ENCODE measurements around the gene VAMP5.

The VAMP5 gene

GRCh38 chr2:85551698-85552678 is 32.2 kb upstream of the VAMP5 start:
- Histone ChIP-seq H3K4me2 (ENCODE audit: low read depth, low read length, poor library complexity, severe bottlenecking) (no peak overlapping the region), H3K9me2 (replicated peaks; ENCODE audit: low read depth, low read length) (no peaks in the 10 kb centered on the region), H3K36me3 (ENCODE audit: insufficient read depth, low read length) (peaks cover 55% of the 10 kb centered on the region; the same call in 1 of the 2 replicates), H3K4me1 (ENCODE audit: insufficient read depth, low read length, poor library complexity, severe bottlenecking) (no peaks in the 10 kb centered on the region), H3F3A (ENCODE audit: low read depth) (peaks cover 19% of the 10 kb centered on the region), H3K9me3 (ENCODE audit: insufficient read depth, low read depth, low read length) (no peaks in the 10 kb centered on the region), H4K20me1 (ENCODE audit: insufficient read depth, low read length, poor library complexity, severe bottlenecking) (no peaks in the 10 kb centered on the region), H3K4me3 (ENCODE audit: low read length, poor library complexity, severe bottlenecking) (no peak overlapping the region), H3K27me3 (ENCODE audit: insufficient read depth, low read length, poor library complexity, severe bottlenecking) (no peaks in the 10 kb centered on the region), H3K9ac (ENCODE audit: low read depth, low read length, poor library complexity, severe bottlenecking) (no peak overlapping the region), H2AFZ (ENCODE audit: low read length) (no peak overlapping the region), H3K79me2 (ENCODE audit: insufficient read depth, low read length) (peaks cover 7% of the 10 kb centered on the region)
- TF ChIP-seq EZH2phosphoT487 (IDR thresholded peaks at IDR 0.05; ENCODE audit: borderline replicate concordance) (no peak), CTCF (conservative IDR thresholded peaks at IDR 0.05; ENCODE audit: low read length) (peak; percentile 97)

GRCh38 chr2:85553184-85553583 is 31.0 kb upstream of the VAMP5 start:
- H3K27me3 ChIP-seq (ENCODE audit: insufficient read depth, low read length, poor library complexity, severe bottlenecking), result no peaks in the 10 kb centered on the region

GRCh38 chr2:85554980-85555612 is 29.1 kb upstream of the VAMP5 start:
- no peaks in the 10 kb centered on the region for H3K27me3 ChIP-seq (ENCODE audit: insufficient read depth, low read length, poor library complexity, severe bottlenecking)
- no peaks in the 10 kb centered on the region for H3K9me2 ChIP-seq (replicated peaks; ENCODE audit: low read depth, low read length)
- H3K9me3 ChIP-seq (ENCODE audit: insufficient read depth, low read depth, low read length), result no peaks in the 10 kb centered on the region
- no peak for TF ChIP-seq CTCF (conservative IDR thresholded peaks at IDR 0.05; ENCODE audit: low read length)
- no peak for TF ChIP-seq EZH2phosphoT487 (IDR thresholded peaks at IDR 0.05; ENCODE audit: borderline replicate concordance)
- no peak overlapping the region for H3K4me3 ChIP-seq (ENCODE audit: low read length, poor library complexity, severe bottlenecking)
- peaks cover 9% of the 10 kb centered on the region for H3K4me1 ChIP-seq (ENCODE audit: insufficient read depth, low read length, poor library complexity, severe bottlenecking)
- peaks cover 34% of the 10 kb centered on the region for H3K79me2 ChIP-seq (ENCODE audit: insufficient read depth, low read length)
- H3K4me2 ChIP-seq (ENCODE audit: low read depth, low read length, poor library complexity, severe bottlenecking), result no peak overlapping the region
- peaks cover 49% of the 10 kb centered on the region; the same call in 1 of the 2 replicates for H3K36me3 ChIP-seq (ENCODE audit: insufficient read depth, low read length)
- no peaks in the 10 kb centered on the region for H3F3A ChIP-seq (ENCODE audit: low read depth)
- H3K9ac ChIP-seq (ENCODE audit: low read depth, low read length, poor library complexity, severe bottlenecking), result no peak overlapping the region
- peaks cover 4% of the 10 kb centered on the region for H4K20me1 ChIP-seq (ENCODE audit: insufficient read depth, low read length, poor library complexity, severe bottlenecking)
- no peak overlapping the region for H2AFZ ChIP-seq (ENCODE audit: low read length)

More at GRCh38 chr2:85553184-85553583, 31.0 kb upstream of the VAMP5 start:
- Histone ChIP-seq H3F3A (ENCODE audit: low read depth) (peaks cover 8% of the 10 kb centered on the region; the same call in 1 of the 2 replicates), H2AFZ (ENCODE audit: low read length) (no peak overlapping the region), H3K9ac (ENCODE audit: low read depth, low read length, poor library complexity, severe bottlenecking) (no peak overlapping the region), H3K4me1 (ENCODE audit: insufficient read depth, low read length, poor library complexity, severe bottlenecking) (peaks cover under 1% of the 10 kb centered on the region), H3K4me3 (ENCODE audit: low read length, poor library complexity, severe bottlenecking) (no peak overlapping the region), H3K9me3 (ENCODE audit: insufficient read depth, low read depth, low read length) (no peaks in the 10 kb centered on the region), H3K79me2 (ENCODE audit: insufficient read depth, low read length) (peaks cover 16% of the 10 kb centered on the region), H3K4me2 (ENCODE audit: low read depth, low read length, poor library complexity, severe bottlenecking) (no peak overlapping the region), H3K36me3 (ENCODE audit: insufficient read depth, low read length) (peaks cover 54% of the 10 kb centered on the region; the same call in 1 of the 2 replicates), H3K9me2 (replicated peaks; ENCODE audit: low read depth, low read length) (no peaks in the 10 kb centered on the region), H4K20me1 (ENCODE audit: insufficient read depth, low read length, poor library complexity, severe bottlenecking) (peaks cover 1% of the 10 kb centered on the region)
- no peak for TF ChIP-seq CTCF (conservative IDR thresholded peaks at IDR 0.05; ENCODE audit: low read length)
- no peak for TF ChIP-seq EZH2phosphoT487 (IDR thresholded peaks at IDR 0.05; ENCODE audit: borderline replicate concordance)
